ENCODE measurements around the gene ZNF81. TPM values are rescaled to one million over a fixed set of nuclear protein-coding genes. Genes with fewer than 3 reads are reported as not detected.
"Not testable (repeated sequence)": the region's sequence is repeated elsewhere in the genome, so short reads cannot be mapped to it uniquely, and the experiment has no call there.

The ZNF81 gene
- polyA plus RNA-seq, 12 donors, result 3.0 to 10.1 (median 4.3) TPM; not detected in 1

GRCh38 chrX:47931970-47932369 is 95.3 kb downstream of the ZNF81 start:
- DNase-seq, result not testable (repeated sequence)

- no peak for DNase-seq
Observed at GRCh38 chrX:47933946-47934345, 97.2 kb downstream of the ZNF81 start.

GRCh38 chrX:47936224-47936939 is 99.7 kb downstream of the ZNF81 start:
- no peak for DNase-seq

GRCh38 chrX:47936940-47937317 is 100.2 kb downstream of the ZNF81 start:
- DNase-seq, result no peak

GRCh38 chrX:47940448-47940847 is 103.7 kb downstream of the ZNF81 start:
- DNase-seq, result no peak

- no peak for DNase-seq
Observed at GRCh38 chrX:47941423-47941822, 104.7 kb downstream of the ZNF81 start.

- DNase-seq, result not testable (repeated sequence)
Observed at GRCh38 chrX:47955295-47955694, 118.6 kb downstream of the ZNF81 start.

GRCh38 chrX:47956016-47956415 is 119.3 kb downstream of the ZNF81 start:
- no peak for DNase-seq

- not testable (repeated sequence) for DNase-seq
Observed at GRCh38 chrX:47958206-47958605, 121.5 kb downstream of the ZNF81 start.

GRCh38 chrX:47958761-47959342 is 122.2 kb downstream of the ZNF81 start:
- no peak for DNase-seq

GRCh38 chrX:47960406-47960805 is 123.7 kb downstream of the ZNF81 start:
- DNase-seq, result no peak

GRCh38 chrX:47961830-47962229 is 125.1 kb downstream of the ZNF81 start:
- not testable (repeated sequence) for DNase-seq

- DNase-seq, result not testable (repeated sequence)
Observed at GRCh38 chrX:47965526-47965925, 128.8 kb downstream of the ZNF81 start.

Other genes starting within 250 kb of the ZNF81 start
- 10 to 100 TPM in 6 of 12 donors, 1 to 10 TPM in 5, not detected in 1; 5.6 to 15.4 (median 10.3) TPM for gene SYN1, start 217.0 kb upstream of the ZNF81 start, polyA plus RNA-seq (ENCODE audit: insufficient read length in 12 of 12)
- gene CFP, start 207.0 kb upstream of the ZNF81 start, polyA plus RNA-seq (ENCODE audit: insufficient read length in 12 of 12), result 1 to 10 TPM in 10 of 12 donors, not detected in 2; 1.3 to 6.2 (median 2.3) TPM
- gene ELK1, start 186.3 kb upstream of the ZNF81 start, polyA plus RNA-seq (ENCODE audit: insufficient read length in 12 of 12), result 10 to 100 TPM in 11 of 12 donors, not detected in 1; 19.7 to 26.3 (median 23.5) TPM
- 10 to 100 TPM in 11 of 12 donors, not detected in 1; 69.0 to 97.6 (median 87.6) TPM for gene UXT, start 177.7 kb upstream of the ZNF81 start, polyA plus RNA-seq (ENCODE audit: insufficient read length in 12 of 12)
- gene ZNF182, start 167.1 kb downstream of the ZNF81 start, polyA plus RNA-seq (ENCODE audit: insufficient read length in 12 of 12), result 10 to 100 TPM in 1 of 12 donors, 1 to 10 TPM in 10, not detected in 1; 4.0 to 10.4 (median 5.8) TPM
- gene SPACA5, start 170.1 kb downstream of the ZNF81 start, polyA plus RNA-seq (ENCODE audit: insufficient read length in 12 of 12), result under 1 TPM in 2 of 12 donors, not detected in 10; 0.32 to 0.56 TPM
- 1 to 10 TPM in 10 of 12 donors, not detected in 2; 1.8 to 4.0 (median 2.5) TPM for gene ZNF630, start 234.7 kb downstream of the ZNF81 start, polyA plus RNA-seq (ENCODE audit: insufficient read length in 12 of 12)